GM12874 (cell line): ENCODE measurements around the gene SPON1.

Experiments
- TF ChIP-seq, protein P1 (sequence below): IDR thresholded peaks from 2 replicates; pipeline ENCODE4 v1.5.1; 2011; ENCODE audit warnings: low read depth, mild to moderate bottlenecking, control low read depth, low read length, moderate library complexity; ENCODE audit not compliant: insufficient read depth

Gene SPON1

DNA sequence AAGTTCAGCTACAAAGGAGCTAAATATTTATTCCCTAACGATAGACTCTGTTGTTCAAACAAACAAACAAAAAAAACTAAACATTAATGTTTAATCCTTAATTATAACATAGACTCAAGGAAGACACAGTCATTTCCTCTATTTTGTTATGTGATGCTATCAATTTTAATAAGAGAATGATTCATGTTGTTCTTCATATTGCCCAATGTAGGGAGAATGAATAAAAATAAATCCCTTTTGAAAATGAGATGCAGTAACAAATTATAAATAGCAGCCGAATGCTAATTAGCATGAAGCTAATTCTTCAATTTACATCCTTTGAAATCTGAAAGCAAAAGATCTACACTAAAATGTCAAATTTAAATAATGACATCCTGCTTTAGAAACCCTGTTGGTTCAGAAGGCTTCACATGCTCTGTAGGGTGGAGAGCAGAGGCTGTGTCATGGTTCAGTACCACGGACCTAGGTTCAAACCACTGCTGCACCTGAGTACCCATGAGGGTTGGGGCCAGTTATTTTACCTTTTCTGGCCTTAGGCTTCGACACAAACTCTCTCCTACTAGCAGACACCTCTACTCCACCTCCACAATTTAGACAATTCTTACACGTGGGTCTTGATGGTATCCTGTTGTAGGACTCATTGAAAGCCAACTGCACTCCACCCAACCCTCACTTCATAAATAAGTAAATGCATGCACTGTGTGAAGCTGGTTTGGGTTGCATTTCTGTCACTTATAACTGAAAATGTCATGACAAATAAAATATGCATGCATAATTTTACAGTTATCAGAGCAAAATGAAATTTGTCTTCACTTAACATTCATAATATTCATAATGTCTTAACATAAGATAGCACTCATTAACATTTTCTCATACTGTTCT, 307.4 kb downstream of the SPON1 start:
- TF ChIP-seq, protein P1, sequence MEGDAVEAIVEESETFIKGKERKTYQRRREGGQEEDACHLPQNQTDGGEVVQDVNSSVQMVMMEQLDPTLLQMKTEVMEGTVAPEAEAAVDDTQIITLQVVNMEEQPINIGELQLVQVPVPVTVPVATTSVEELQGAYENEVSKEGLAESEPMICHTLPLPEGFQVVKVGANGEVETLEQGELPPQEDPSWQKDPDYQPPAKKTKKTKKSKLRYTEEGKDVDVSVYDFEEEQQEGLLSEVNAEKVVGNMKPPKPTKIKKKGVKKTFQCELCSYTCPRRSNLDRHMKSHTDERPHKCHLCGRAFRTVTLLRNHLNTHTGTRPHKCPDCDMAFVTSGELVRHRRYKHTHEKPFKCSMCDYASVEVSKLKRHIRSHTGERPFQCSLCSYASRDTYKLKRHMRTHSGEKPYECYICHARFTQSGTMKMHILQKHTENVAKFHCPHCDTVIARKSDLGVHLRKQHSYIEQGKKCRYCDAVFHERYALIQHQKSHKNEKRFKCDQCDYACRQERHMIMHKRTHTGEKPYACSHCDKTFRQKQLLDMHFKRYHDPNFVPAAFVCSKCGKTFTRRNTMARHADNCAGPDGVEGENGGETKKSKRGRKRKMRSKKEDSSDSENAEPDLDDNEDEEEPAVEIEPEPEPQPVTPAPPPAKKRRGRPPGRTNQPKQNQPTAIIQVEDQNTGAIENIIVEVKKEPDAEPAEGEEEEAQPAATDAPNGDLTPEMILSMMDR = no peak

DNA sequence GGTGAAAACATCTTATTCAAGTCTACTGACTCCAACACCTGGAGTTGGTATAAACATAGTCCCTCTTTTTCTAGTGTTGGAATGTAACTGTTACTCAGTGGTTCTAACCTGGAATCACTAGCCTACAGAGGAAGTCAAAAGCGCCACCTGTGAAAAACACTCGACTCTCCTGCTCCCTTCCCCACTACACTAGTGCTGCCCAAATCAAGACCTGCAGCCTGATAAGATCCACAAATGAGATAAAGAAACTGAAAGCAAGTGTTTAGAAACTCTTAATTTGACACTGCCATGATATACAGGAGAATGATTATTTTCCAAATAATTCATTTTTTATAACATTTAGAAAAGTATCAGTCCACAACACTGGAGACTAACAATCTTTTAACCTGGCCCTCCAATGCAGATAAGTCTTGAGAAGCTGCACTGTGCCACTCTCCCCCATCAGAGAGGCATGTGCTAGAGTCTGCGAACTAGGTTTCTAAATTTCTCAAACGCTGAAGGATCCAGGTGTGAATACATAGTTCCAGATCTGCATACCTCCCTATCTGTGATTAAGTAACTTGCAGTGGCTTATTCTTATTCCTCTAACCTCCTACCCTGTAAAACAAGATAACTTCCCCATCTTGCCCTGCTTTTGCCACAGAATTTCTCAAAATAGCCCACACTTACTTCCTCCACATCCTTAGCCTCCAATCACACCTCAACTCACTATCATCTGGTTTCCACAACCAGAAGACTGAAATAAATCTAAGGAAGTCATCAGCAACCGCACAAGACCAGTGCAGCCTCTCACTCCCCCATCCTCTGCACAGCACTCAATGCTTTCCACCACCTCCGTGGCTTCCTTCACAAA, 308.4 kb downstream of the SPON1 start:
- TF ChIP-seq, protein P1 = no peak

DNA sequence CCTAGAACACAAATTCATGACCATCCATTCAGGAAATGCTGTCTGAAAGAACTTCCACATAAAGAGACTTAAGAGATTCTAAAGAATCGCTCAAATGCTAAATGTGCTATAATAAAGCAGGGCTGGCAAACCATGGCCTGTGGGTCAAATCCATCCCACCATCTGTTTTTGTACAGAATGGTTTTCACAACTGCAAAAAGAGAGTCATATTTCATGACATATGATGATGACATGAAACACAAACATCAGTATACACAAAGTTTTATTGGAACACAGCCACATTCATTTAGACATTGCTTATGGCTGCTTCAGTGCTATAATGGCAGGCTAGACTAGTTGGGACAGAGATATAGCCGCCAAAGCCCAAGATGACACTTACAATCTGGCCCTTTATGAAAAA, 311.4 kb downstream of the SPON1 start:
- TF ChIP-seq, protein P1 = no peak

DNA sequence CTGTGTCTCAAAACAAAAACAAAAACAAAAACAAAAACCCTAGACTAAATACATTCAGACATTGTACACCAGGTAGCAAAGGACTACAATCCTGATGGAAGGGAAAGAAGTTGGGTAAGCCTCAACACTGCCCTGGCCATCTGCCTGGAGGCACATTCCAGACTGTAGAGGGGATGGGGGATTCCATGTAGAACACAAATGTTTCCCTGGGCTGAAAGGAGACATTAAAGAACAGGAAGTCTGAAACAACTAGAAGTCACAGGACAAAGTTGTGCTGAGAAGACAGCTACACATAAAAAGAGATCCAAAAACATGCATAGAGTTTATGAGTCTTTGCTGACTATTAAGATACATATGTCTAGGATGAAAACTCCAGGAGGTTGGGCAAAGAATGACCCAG, 312.6 kb downstream of the SPON1 start:
- TF ChIP-seq, protein P1 = no peak

DNA sequence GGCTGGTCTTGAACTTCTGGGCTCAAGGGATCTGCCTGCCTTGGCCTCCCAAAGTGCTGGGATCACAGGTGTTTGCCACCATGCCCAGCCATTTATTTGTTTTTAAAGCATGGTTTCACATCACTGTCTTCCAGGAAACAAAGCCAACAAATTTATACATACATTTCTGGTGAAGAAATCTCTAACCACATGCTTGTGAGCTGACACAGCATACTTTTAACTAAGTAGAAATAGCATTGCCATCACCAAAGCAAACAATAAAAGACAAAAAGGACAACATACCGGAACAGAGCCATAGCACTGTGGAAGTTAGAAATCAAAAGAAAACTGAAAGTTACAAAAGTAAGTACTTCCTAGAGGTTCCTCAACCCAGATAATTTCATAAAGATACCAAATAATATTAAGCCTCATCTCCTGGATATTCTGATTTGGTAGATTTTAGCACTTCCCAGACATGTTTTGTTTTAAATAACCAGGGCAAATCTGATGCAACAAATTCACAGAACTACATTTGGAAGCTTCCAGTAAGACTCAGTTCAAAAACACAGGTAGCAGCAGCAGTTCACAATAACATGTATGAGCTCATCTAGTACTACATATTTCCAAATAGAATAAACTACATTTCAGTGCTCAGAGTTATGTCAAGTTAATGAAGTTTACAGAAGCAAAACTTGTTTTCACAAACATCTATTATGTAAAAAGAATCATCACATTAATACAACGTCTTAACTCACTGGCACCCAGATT, 325.8 kb downstream of the SPON1 start:
- TF ChIP-seq, protein P1 = no peak

DNA sequence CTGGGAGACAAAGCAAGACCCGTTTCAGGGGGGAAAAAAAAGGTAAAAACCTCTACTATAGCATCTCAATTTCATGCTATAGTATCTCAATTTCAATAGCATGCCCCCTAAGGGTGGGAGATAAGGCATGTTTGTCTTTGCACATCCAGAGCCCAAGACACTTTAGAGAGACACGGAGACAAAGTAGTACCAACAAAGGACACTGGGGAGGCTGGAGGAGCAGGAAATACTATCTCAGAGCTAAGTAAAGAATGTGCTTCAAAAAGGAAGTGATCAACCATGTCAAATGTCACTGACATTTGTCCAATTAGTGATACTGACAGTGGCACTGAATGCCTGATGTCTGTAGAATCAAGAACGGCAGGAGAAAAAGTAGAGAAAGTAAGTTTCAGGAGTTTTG, 327.9 kb downstream of the SPON1 start:
- TF ChIP-seq, protein P1 = no peak

DNA sequence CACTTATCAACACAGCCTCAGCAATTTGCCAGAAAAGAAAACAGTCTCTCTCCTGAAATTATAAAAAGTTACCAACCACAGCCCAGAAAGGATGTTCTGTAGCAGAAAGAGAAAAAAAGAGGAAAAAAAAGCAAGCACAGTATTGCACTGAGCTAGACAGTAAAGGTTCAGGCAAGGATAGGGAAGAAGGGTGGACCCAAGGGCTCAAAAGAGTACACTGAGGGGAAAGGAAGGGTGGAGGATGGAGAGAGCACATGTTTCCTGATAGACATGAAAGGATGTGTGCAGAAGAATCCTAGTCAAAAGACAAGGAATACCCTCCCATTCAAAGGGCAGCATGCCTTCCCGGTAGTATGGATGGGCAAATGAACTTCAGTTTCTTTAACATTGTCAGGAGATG, 337.4 kb downstream of the SPON1 start:
- TF ChIP-seq, protein P1 = no peak
